Heart right ventricle (tissue), 16 donors: ENCODE results near the gene MYG1. TPM values are rescaled to one million over a fixed set of nuclear protein-coding genes. Genes with fewer than 3 reads are reported as not detected.
A peak's percentile ranks its signal among the peaks of the same experiment; 100 is the strongest.

Experiments used
- ATAC-seq, 8 donors: fragments of 200-7000 bp; cut with Tn5 transposase; one replicate each; pipeline ENCODE4 v1.9.1; 2020; ENCODE audit warnings: mild to moderate bottlenecking in 8 of 8, moderate library complexity in 8 of 8, moderate number of reproducible peaks in 1 of 8
- DNase-seq, 2 donors: peaks; one replicate each; pipeline ENCODE4 v3.0.0-alpha.2; 2020
- H3K27ac ChIP-seq, 10 donors: fragments of 200-600 bp; sonication (generic) in 2 of 10; one replicate each; pipeline versions ENCODE4 v1.5.0 to v1.8.0; 2020 to 2022; ENCODE audit warnings: mild to moderate bottlenecking in 3 of 10
- H3K27me3 ChIP-seq, 7 donors: fragments of 200-600 bp; one replicate each; pipeline ENCODE4 v1.8.0; 2021 to 2022; ENCODE audit warnings: mild to moderate bottlenecking in 2 of 7
- H3K36me3 ChIP-seq, 9 donors: fragments of 200-600 bp; sonication (generic) in 1 of 9; one replicate each; pipeline versions ENCODE4 v1.5.0 to v1.8.0; 2020 to 2022; ENCODE audit warnings: mild to moderate bottlenecking in 2 of 9
- H3K4me1 ChIP-seq, 9 donors: fragments of 200-600 bp; sonication (generic) in 1 of 9; one replicate each; pipeline versions ENCODE4 v1.5.0 to v1.8.0; 2020 to 2022; ENCODE audit warnings: mild to moderate bottlenecking in 4 of 9
- H3K4me3 ChIP-seq, 10 donors: fragments of 200-600 bp; sonication (generic) in 2 of 10; one replicate each; pipeline versions ENCODE4 v1.5.0 to v1.8.0; 2020 to 2022; ENCODE audit warnings: mild to moderate bottlenecking in 7 of 10, moderate library complexity in 2 of 10
- H3K9me3 ChIP-seq, 11 donors: fragments of 200-600 bp in 10 of 11; sonication (generic) in 2 of 11; one replicate each; pipeline versions ENCODE4 v1.5.0 to v1.8.0; 2013 to 2022; ENCODE audit warnings: mild to moderate bottlenecking in 2 of 11, control low read depth in 1 of 11, moderate library complexity in 1 of 11
- CTCF ChIP-seq, 9 donors: fragments of 200-600 bp; sonication (generic) in 2 of 9; IDR thresholded peaks; one replicate each; pipeline versions ENCODE4 v1.5.0 to v1.8.0; 2021 to 2022; ENCODE audit warnings: antibody characterized with exemption in 9 of 9, mild to moderate bottlenecking in 5 of 9, moderate library complexity in 1 of 9
- WGBS, 2 donors: extraction: QIAGEN DNeasy Blood & Tissue Kit; methylation state at CpG; one replicate each; pipeline ENCODE4 v1.1.7; 2013; ENCODE audit warnings: inconsistent platforms in 1 of 2; 5-methylcytosine and 5-hydroxymethylcytosine counted together
- intact Hi-C, 10 donors: fragments of 100-400 bp; cut with DNase I; formaldehyde crosslinking; loops; one replicate each; pipeline versions ENCODE4 v1.11.1 to v1.14.2; 2022
- polyA plus RNA-seq, 2 donors: library from polyadenylated mRNA; stranded (reverse); fragments of 200-250 nt; gene quantifications; one replicate each; pipeline ENCODE4 v1.2.3, GENCODE V29; 2013
- total RNA-seq, 10 donors: library from RNA; stranded (reverse); fragmentation: NEBNext Ultra II Directional in 3 of 10; extraction: Animal tissue kit (Norgen Biotek cat#: 25700) in 3 of 10; gene quantifications; one replicate each; pipeline versions ENCODE4 v1.2.1 to v1.2.4, GENCODE V29; 2021 to 2023
- donor health status: Arrhythmogenic right ventricular cardiomyopathy.
- donor health status: ischemic (EF 13 %, LVEDD 7.1; RV severe dilation, severe dysfunction).
- donor health status: healthy with polysubstance abuse.
- donor health status: DM: no; HTN: yes; CAD: no.
- donor health status: DM: no; HTN: no; CAD: no.
- donor health status: ischemic (EF 25% LVEDD 6.9; RV normal size, moderate dysfunction).
- donor health status: ischemic (EF 25% LVEDD 5.7; RV mildly dilated, moderate dysfunction).
- donor health status: healthy.
- donor health status: DM: yes; HTN: yes; CAD: no.
- donor health status: Ischemic cardiomyopathy.
- donor health status: ischemic (EF 35%, LVEDD 5.7; RV mildly dilated, moderate dysfunction).
- donor health status: nonischemic (EF 11% LVEDD 7.7; RV severe dilation, severe dysfunction).
- donor health status: DM: yes; HTN: yes; CAD: no.
- donor health status: PGD.
- donor health status: ischemic (EF 29% LVEDD 5.4; RV normal size, mild dysfunction).
- donor health status: nonischemic (EF 23%, LVEDD 6.1; RV moderate dilation, normal function).

MYG1 gene
- total and polyA plus RNA-seq, 12 donors = 26.8 to 115 (median 36.6) TPM

- H3K9me3 ChIP-seq = no peaks in the 10 kb centered on the region
- no peak for DNase-seq
- H3K27ac ChIP-seq = peak overlapping the region in 1 of 10 donors; percentile 91
- no peak for ATAC-seq
- H3K4me1 ChIP-seq = peaks cover 5 to 23% (median 16%) of the 10 kb centered on the region in 9 donors
- WGBS, 2 donors = 93 to 94% methylated on average over 4 of the region's 4 CpGs
- H3K36me3 ChIP-seq = no peaks in the 10 kb centered on the region
- intact Hi-C loops = loop anchor here in 2 of 10 donors (2.0 kb wide), 2 partner anchors 17 to 19 kb away; no protein-coding TSS in a partner anchor
- TF ChIP-seq CTCF (IDR thresholded peaks at IDR 0.05) = no peak
- peaks cover 0 to 4% (median 0%) of the 10 kb centered on the region in 7 donors for H3K27me3 ChIP-seq
- H3K4me3 ChIP-seq = peak overlapping the region in 3 of 10 donors; percentile 65 to 74 (median 71)
Measured at GRCh38 chr12:53343969-53344368, 44.5 kb downstream of the MYG1 start.

- ATAC-seq (no peak), DNase-seq (no peak)
- no peak for TF ChIP-seq CTCF (IDR thresholded peaks at IDR 0.05)
- intact Hi-C loops = loop anchor here in 2 of 10 donors (2.0 kb wide), 2 partner anchors 18 to 20 kb away; no protein-coding TSS in a partner anchor
- Histone ChIP-seq H3K27me3 (no peaks in the 10 kb centered on the region), H3K4me1 (peaks cover 5 to 23% (median 16%) of the 10 kb centered on the region in 9 donors), H3K9me3 (no peaks in the 10 kb centered on the region), H3K36me3 (no peaks in the 10 kb centered on the region), H3K27ac (peak overlapping the region in 9 of 10 donors; percentile 55 to 93 (median 86)), H3K4me3 (peak overlapping the region; percentile 42 to 82 (median 71))
- WGBS, 2 donors = 2 to 4% methylated on average over 19 of the region's 19 CpGs
Measured at GRCh38 chr12:53344487-53344823, 45.0 kb downstream of the MYG1 start.

GRCh38 chr12:53344824-53345485, 45.5 kb downstream of the MYG1 start:
- TF ChIP-seq CTCF (IDR thresholded peaks at IDR 0.05) = peak; percentile 58 to 90 (median 77)
- peak overlapping the region; percentile 42 to 82 (median 71) for H3K4me3 ChIP-seq
- H3K36me3 ChIP-seq = no peaks in the 10 kb centered on the region
- H3K9me3 ChIP-seq = no peaks in the 10 kb centered on the region
- H3K27me3 ChIP-seq = no peaks in the 10 kb centered on the region
- intact Hi-C loops = loop anchor here in 7 of 10 donors (1.0 to 2.0 kb wide), 3 partner anchors 18 to 21 kb away; no protein-coding TSS in a partner anchor
- peak overlapping the region; percentile 55 to 93 (median 86) for H3K27ac ChIP-seq
- H3K4me1 ChIP-seq = peaks cover 5 to 23% (median 16%) of the 10 kb centered on the region in 9 donors
- ATAC-seq (peak; percentile 91 to 97 (median 95)), DNase-seq (peak; percentile 80 to 82)
- WGBS, 2 donors = 0 to 1% methylated on average over 44 to 49 of the region's 50 CpGs

GRCh38 chr12:53345486-53346188, 46.1 kb downstream of the MYG1 start:
- no peaks in the 10 kb centered on the region for H3K27me3 ChIP-seq
- H3K9me3 ChIP-seq = no peaks in the 10 kb centered on the region
- ATAC-seq (peak; percentile 58 to 91 (median 71)), DNase-seq (peak; percentile 73 to 79)
- 21 to 22% methylated on average over 10 of the region's 10 CpGs for WGBS, 2 donors
- intact Hi-C loops = loop anchor here in 7 of 10 donors (1.0 to 2.0 kb wide), 3 partner anchors 19 to 21 kb away; no protein-coding TSS in a partner anchor
- peak in 3 of 9 donors; percentile 3 to 32 (median 13) for TF ChIP-seq CTCF (IDR thresholded peaks at IDR 0.05)
- H3K4me3 ChIP-seq = peak overlapping the region; percentile 42 to 82 (median 71)
- peaks cover 5 to 23% (median 16%) of the 10 kb centered on the region in 9 donors for H3K4me1 ChIP-seq
- no peaks in the 10 kb centered on the region for H3K36me3 ChIP-seq
- peak overlapping the region in 9 of 10 donors; percentile 77 to 93 (median 86) for H3K27ac ChIP-seq
